Fibroblast of mammary gland (primary cell): ENCODE results near the gene B4GALNT4.
"Not testable (repeated sequence)": the region's sequence is repeated elsewhere in the genome, so short reads cannot be mapped to it uniquely, and the experiment has no call there.

Source experiments
- DNase-seq: peaks from one replicate; pipeline ENCODE4 v3.0.0-alpha.2; 2010; ENCODE audit warnings: low read depth
- H3K4me3 ChIP-seq: 2 replicates; pipeline ENCODE4 v1.5.1; 2011; ENCODE audit warnings: low read depth, mild to moderate bottlenecking, low read length, moderate library complexity; ENCODE audit not compliant: control insufficient read depth
- TF ChIP-seq, protein P1 (sequence below): conservative IDR thresholded peaks from 2 replicates; pipeline ENCODE4 v1.5.1; 2011; ENCODE audit warnings: low read depth, low read length, inconsistent platforms; ENCODE audit not compliant: control insufficient read depth, insufficient read depth

The B4GALNT4 gene

DNA sequence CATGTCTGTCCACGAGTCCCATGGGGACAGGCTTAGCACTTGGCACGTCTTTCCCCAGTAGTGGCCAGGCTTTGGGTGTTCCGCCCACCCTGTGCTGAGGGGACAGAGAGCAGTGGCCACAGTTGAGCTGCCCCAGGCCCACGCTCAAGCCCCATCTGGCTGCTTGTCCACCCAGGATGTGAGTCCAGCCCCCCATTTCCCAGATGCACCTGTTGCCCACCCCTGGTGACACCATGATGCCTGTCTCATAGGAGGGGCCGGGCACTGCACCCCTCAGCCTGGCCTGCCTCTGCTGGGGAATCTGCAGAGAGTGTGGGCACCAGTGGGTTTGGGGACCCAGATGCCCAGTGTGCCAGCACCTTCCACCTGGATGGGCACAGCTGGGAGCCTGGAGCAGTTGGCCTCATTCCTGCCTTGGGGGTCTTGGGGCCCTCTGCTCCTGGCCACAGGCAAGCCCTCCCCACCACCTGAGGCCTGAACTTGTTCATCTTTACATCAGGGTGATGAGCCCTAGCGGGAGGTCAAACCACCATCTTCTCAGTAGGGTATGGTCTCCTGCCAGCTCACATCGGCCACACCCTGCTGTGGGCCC lies 39.8 kb downstream of the B4GALNT4 start:
- no peak for DNase-seq
- H3K4me3 ChIP-seq = no peak overlapping the region
- TF ChIP-seq, protein P1, sequence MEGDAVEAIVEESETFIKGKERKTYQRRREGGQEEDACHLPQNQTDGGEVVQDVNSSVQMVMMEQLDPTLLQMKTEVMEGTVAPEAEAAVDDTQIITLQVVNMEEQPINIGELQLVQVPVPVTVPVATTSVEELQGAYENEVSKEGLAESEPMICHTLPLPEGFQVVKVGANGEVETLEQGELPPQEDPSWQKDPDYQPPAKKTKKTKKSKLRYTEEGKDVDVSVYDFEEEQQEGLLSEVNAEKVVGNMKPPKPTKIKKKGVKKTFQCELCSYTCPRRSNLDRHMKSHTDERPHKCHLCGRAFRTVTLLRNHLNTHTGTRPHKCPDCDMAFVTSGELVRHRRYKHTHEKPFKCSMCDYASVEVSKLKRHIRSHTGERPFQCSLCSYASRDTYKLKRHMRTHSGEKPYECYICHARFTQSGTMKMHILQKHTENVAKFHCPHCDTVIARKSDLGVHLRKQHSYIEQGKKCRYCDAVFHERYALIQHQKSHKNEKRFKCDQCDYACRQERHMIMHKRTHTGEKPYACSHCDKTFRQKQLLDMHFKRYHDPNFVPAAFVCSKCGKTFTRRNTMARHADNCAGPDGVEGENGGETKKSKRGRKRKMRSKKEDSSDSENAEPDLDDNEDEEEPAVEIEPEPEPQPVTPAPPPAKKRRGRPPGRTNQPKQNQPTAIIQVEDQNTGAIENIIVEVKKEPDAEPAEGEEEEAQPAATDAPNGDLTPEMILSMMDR = no peak

DNA sequence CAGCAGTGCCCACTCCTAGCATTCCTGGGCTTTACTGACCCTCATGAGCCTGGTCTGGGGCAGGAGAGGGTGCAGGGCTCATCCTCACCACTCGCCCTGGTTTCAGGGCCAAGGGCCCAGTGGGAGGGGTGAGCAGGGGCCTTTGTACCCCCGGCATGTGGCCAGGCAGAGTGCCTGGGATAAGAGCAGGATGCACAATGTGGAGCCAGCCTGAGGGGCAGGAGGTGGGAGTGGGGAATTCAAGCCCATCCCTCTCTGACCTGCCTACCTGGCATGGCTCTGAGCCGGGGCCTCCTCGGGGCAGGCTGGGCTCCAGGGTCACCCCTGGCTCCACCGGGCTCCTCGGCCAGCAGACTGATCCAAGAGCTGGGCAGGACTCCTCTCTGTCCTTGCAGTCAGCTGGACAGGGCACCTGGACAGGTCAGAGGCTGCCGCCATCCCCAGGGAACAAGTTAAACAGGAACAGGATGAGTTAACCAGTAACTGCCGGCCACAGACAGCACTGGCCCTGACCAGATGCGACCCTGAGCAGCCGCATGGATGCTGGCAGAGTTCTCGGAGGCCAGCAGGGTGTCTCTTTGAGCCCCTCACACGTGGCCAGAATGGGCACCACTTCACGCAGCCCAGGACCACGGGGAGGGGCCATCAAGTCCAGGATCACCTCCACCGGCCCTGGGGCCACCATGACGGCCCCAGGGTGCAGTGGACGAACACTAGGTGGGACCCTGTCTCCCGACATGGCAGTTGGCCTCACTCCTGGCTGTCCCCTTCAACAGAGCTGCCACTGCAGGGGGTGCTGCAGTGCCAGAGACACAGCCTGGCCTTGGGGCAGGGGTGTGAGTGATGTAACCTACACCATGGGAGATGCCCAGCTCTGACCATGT lies 40.5 kb downstream of the B4GALNT4 start:
- no peak for DNase-seq
- TF ChIP-seq, protein P1 = no peak
- H3K4me3 ChIP-seq = no peak overlapping the region

GRCh38 chr11:410711-411110 lies 41.4 kb downstream of the B4GALNT4 start:
- not testable (repeated sequence) for DNase-seq, H3K4me3 ChIP-seq

DNA sequence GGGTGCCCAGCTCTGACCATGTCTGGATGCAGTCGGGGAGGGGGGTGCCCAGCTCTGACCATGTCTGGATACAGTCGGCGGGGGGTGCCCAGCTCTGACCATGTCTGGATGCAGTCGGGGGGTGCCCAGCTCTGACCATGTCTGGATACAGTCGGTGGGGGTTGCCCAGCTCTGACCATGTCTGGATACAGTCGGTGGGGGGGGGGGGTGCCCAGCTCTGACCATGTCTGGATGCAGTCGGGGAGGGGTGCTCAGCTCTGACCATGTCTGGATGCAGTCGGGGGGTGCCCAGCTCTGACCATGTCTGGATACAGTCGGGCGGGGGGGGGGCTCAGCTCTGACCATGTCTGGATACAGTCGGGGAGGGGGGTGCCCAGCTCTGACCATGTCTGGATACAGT lies 42.2 kb downstream of the B4GALNT4 start:
- not testable (repeated sequence) for DNase-seq, H3K4me3 ChIP-seq

GRCh38 chr11:412641-413119 lies 43.4 kb downstream of the B4GALNT4 start:
- no peak overlapping the region for H3K4me3 ChIP-seq
- DNase-seq = no peak
- TF ChIP-seq, protein P1 = no peak

GRCh38 chr11:413120-414081 lies 44.1 kb downstream of the B4GALNT4 start:
- no peak overlapping the region for H3K4me3 ChIP-seq
- TF ChIP-seq, protein P1 = no peak
- DNase-seq = no peak

DNA sequence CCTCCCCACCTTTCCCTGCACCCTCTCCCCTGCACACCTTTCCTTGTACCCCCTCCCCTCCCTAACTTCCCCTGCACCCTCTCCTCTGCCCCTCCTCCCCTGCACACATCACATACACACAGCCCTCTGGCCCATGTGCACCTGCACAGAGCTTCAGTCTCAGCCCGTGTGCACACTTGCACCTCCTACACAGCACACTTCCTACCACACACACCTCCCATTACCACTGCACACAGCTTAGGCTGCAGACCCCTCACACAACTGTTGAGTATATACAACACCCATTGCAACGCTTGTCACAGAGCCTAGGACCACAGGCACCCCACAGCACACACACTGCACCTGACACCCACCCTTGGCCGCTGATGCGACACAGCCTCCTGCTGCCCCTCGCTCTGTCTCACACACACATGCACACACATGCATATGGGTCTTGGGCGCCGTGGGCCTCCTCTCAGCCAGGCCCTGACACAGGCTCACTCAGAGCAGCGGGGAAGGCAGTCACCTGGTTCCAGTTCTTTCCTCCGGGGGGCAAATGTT lies 45.1 kb downstream of the B4GALNT4 start:
- TF ChIP-seq, protein P1 = no peak
- DNase-seq = no peak
- no peak overlapping the region for H3K4me3 ChIP-seq
